Mesodermal cell (in vitro differentiated cells): Measurements from ENCODE around the gene HELB.
A peak's percentile ranks its signal among the peaks of the same experiment; 100 is the strongest.
"Not testable (repeated sequence)": the region's sequence is repeated elsewhere in the genome, so short reads cannot be mapped to it uniquely, and the experiment has no call there.

Experiments used
- H3K27ac ChIP-seq: 2 replicates; pipeline ENCODE4 v1.7.0; 2013; ENCODE audit warnings: mild to moderate bottlenecking, low read depth, low read length, moderate library complexity; ENCODE audit not compliant: severe bottlenecking
- H3K36me3 ChIP-seq: 2 replicates; pipeline ENCODE4 v1.7.1; 2013; ENCODE audit warnings: mild to moderate bottlenecking, low read length, moderate library complexity; ENCODE audit not compliant: control insufficient read depth, insufficient read depth
- H3K4me1 ChIP-seq: one replicate; pipeline ENCODE4 v1.7.1; 2013; ENCODE audit warnings: mild to moderate bottlenecking, low read length; ENCODE audit not compliant: insufficient read depth, control insufficient read depth, poor library complexity, severe bottlenecking
- H3K4me3 ChIP-seq: 2 replicates; pipeline ENCODE4 v1.7.0; 2013; ENCODE audit warnings: low read length, control low read depth, mild to moderate bottlenecking; ENCODE audit not compliant: insufficient read depth, poor library complexity, severe bottlenecking; ENCODE audit errors: extremely low read depth
- H3K9me3 ChIP-seq: 2 replicates; pipeline ENCODE4 v1.7.1; 2013; ENCODE audit warnings: mild to moderate bottlenecking, low read length, moderate library complexity; ENCODE audit not compliant: control insufficient read depth
- WGBS, 2 experiments: methylation state at CpG; one replicate each; pipeline ENCODE4 v1.1.5; 2013; ENCODE audit warnings: missing lambda C conversion rate in 2 of 2; ENCODE audit not compliant: insufficient coverage in 2 of 2; 5-methylcytosine and 5-hydroxymethylcytosine counted together

Gene HELB

DNA sequence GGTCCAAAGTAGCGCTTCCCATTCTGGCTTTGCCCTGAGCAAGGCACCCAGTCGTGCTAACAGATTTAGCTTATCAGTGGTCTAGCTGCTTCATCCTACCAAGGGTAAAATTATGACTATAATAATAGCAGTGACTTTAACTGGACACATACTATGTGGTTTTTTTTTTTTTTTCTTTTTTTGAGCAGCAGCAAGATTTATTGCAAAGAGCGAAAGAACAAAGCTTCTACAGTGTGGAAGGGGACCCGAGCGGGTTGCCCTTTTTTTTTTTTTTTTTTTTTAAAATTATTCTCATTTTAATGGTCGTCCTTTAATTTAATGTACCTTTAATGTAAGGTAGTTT, 505 bp downstream of the HELB start:
- H3K27ac ChIP-seq: peak overlapping the region; percentile 84

DNA sequence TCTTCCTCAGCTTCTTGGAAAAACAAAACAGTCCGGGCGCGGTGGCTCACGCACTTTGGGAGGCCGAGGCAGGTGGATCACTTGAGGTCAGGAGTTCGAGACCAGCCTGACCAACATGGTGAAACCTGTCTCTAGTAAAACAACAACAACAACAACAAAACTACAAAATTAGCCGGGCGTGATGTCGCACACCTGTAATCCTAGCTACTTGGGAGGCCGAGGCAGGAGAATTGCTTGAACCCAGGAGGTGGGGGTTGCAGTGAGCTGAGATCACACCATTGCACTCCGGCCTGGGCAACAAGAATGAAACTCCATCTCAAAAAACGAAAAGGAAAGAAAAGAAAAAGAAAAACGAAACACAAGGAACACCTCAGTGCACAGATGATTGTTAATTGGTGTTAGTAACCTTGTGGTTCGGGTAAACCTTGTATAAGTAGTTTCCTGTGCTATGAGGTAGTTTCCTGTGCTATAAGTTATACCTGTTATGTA, 1.1 kb downstream of the HELB start:
- not testable (repeated sequence) for H3K27ac ChIP-seq, H3K36me3 ChIP-seq, H3K9me3 ChIP-seq, H3K4me1 ChIP-seq
- H3K4me3 ChIP-seq: peak overlapping the region; percentile 63
- WGBS, 2 experiments: 82 to 87% methylated on average over 4 to 8 of the region's 14 CpGs

More for the DNA sequence above, 505 bp downstream of the HELB start:
- H3K4me1 ChIP-seq: no peaks in the 10 kb centered on the region
- WGBS, 2 experiments: no CpG with 5 or more reads among the region's 6 CpGs
- peaks cover 4% of the 10 kb centered on the region for H3K36me3 ChIP-seq
- peak overlapping the region; percentile 63 for H3K4me3 ChIP-seq
- H3K9me3 ChIP-seq: no peaks in the 10 kb centered on the region

DNA sequence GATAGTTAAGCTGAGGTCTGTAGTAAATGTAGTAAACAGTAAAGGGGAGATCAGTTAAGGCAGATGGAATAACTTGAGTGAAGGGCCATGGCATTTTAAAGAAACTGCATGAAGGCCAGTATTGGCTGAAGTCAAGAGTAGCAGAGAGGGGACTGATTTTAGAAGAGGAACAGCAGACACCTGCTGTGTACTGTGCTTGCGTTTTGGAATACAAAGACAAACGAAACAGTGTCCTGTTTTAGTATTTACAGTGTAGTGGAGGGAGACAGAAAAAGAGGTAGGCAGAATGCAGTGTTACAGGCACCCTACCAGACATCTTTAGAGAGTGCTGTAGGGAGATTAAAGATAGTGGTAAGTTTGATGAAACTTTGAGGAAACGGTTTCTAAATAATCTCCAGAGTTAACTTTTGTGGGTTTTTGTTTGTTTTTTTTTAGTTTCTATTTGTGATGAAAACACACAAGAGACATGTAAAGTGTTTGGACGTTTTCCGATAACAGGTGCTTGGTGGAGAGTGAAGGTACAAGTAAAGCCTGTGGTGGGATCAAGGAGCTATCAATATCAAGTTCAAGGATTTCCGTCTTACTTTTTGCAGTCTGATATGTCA, 2.1 kb downstream of the HELB start:
- H3K36me3 ChIP-seq: peaks cover 7% of the 10 kb centered on the region
- no peaks in the 10 kb centered on the region for H3K9me3 ChIP-seq
- H3K27ac ChIP-seq: no peak overlapping the region
- no peaks in the 10 kb centered on the region for H3K4me1 ChIP-seq
- H3K4me3 ChIP-seq: no peak overlapping the region
- 78 to 86% methylated on average over 4 to 5 of the region's 6 CpGs for WGBS, 2 experiments

DNA sequence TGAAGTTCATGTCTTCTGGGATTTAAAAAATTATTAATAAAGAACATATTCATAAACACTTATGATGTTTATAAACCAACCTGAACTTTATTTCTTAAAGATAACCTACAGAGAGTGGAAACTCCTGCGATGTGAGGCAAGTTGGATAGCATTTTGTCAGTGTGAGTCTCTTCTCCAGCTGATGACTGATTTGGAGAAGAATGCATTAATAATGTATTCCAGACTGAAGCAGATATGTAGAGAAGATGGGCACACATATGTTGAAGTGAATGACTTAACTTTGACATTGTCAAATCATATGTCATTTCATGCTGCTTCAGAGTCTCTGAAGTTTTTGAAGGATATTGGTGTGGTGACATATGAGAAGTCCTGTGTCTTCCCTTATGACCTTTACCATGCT, 7.3 kb downstream of the HELB start:
- Histone ChIP-seq H3K4me3 (no peak overlapping the region), H3K36me3 (peaks cover 16% of the 10 kb centered on the region), H3K4me1 (no peaks in the 10 kb centered on the region), H3K27ac (no peak overlapping the region), H3K9me3 (no peaks in the 10 kb centered on the region)
- WGBS, 2 experiments: 100% methylated on average over 1 of the region's 1 CpG

DNA sequence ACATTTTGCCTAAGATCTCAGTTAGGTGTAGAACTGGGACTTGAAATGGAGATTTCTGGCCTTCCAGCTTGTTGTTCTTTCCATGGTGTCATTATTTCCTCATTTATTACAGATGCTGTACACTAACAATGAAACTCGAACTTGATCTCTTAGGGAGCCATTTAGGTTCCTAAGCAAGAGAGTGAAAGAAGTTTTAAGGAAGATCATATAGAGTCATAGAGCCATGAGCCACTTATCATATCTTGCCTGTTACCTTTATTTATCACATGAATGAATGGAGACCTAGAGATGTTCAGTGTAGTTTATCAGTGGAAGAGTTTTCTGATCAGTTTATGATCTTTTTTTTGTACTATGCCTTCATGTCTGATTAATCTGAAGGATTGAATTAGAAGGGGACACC, 9.9 kb downstream of the HELB start:
- Histone ChIP-seq H3K4me1 (no peaks in the 10 kb centered on the region), H3K27ac (no peak overlapping the region), H3K9me3 (no peaks in the 10 kb centered on the region), H3K36me3 (peaks cover 12% of the 10 kb centered on the region), H3K4me3 (no peak overlapping the region)
- WGBS, 2 experiments: no CpG with 5 or more reads among the region's 1 CpG

DNA sequence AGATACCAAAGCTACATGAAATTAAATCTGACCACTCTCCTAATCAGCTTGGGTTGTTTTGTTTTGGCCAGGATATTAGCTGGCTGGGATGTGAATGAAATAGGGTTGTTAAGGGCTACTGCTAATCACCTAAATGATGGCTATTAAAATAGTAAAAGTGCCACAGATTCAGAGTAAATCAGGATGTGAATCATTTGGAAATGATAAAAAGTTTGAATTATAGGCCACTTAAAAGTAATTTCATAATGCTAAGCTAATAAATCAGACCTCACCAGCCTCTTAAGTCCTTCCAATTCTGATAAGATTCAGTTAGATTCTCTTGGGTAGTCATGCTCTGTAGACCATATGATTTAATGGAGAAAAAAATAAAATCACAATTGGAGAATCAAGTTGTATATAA, 12.0 kb downstream of the HELB start:
- Histone ChIP-seq H3K4me1 (no peaks in the 10 kb centered on the region), H3K36me3 (peaks cover 9% of the 10 kb centered on the region), H3K9me3 (no peaks in the 10 kb centered on the region), H3K4me3 (no peak overlapping the region), H3K27ac (no peak overlapping the region)

DNA sequence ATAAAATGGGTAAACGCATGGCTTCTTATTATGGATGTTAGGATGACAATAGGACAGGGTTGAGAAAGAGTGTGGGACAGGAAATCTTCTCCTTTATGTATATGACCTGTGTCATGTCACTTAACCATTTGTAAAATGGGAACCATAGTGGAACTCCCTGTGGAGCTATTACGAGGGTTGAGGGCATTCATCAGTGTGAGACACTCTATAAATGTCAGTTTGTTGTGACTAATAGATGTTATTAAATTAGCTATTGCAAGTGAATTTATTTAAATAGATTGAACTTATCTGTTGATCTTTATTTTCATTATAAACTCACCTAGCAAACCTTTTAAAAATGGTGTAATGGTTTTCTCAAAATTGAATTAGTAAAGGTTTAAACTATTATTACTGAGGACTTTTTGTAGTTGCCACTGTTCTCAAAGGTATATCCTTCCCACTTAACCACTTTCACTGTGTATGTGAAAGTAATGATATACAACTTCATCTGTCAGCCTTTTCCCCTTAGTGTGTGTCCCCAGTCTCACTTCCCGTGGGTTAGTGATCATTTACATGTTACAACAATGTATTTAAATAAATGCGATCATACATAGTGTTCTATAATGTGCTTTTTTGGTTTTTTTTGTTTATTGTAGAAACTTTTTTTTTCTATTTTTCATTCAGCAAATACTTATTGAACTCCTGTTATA, 17.1 kb downstream of the HELB start:
- Histone ChIP-seq H3K27ac (no peak overlapping the region), H3K9me3 (no peaks in the 10 kb centered on the region), H3K36me3 (no peaks in the 10 kb centered on the region), H3K4me3 (no peak overlapping the region), H3K4me1 (no peaks in the 10 kb centered on the region)
- no CpG with 5 or more reads among the region's 4 CpGs for WGBS, 2 experiments

DNA sequence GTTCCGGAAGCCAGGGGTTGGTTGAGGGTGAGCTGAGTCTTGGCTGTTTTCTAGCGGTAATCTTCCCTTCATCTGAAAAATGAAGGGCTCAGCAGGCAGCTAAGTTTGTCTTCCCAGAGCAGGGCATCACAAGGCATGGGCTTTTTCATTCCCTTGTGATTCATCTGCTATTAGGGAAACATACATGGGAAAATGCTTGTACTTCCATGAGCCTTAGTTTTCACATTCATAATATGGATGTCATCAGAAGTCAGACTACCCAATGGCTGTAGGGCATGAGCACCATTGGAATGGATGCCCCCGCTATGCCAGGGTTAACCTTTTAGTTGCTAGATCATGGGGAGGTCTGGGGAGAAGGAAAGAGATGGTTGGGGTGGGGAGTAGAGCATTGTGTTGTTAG, 18.7 kb downstream of the HELB start:
- H3K4me1 ChIP-seq: no peaks in the 10 kb centered on the region
- no peak overlapping the region for H3K4me3 ChIP-seq
- no peaks in the 10 kb centered on the region for H3K36me3 ChIP-seq
- no peaks in the 10 kb centered on the region for H3K9me3 ChIP-seq
- 83 to 100% methylated on average over 1 to 2 of the region's 3 CpGs for WGBS, 2 experiments
- no peak overlapping the region for H3K27ac ChIP-seq

DNA sequence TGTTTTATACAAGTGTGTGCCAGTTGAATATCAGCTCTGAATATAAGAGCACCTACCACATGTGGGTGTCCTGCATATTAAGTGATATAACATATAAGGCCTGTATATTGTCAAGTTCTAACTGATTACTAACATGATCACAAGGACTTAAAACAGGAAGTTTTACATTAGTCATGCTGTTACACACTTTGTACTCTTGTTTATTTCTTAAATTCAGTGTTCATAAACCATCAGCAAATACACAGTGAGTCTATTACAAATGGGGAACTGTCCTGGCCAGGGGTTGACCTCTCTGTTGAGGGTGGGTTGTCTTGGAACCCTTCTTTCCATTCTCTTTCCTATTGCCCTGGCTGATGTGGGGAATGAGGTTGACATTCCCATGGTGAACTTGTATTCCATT, 19.1 kb downstream of the HELB start:
- Histone ChIP-seq H3K27ac (no peak overlapping the region), H3K9me3 (no peaks in the 10 kb centered on the region), H3K36me3 (no peaks in the 10 kb centered on the region), H3K4me3 (no peak overlapping the region), H3K4me1 (no peaks in the 10 kb centered on the region)

DNA sequence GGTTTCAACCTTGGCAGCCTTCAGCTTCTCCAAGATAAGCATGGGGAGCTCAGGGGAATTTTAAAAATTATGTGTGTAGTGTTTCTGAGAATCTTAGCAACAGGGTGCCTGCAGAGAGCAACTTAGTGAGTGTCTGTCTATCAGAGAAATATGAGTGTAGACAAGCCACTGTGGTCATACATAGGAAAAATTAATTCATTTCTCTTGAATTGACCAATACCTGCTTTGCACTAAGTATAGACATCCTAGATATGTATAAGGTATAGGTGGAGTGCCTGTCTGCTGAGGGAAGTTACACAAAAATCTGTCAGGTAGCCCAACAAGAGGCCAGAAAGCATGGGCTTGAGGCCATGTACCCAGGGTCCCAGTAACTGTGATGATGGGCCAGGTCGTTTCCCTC, 20.7 kb downstream of the HELB start:
- Histone ChIP-seq H3K36me3 (no peaks in the 10 kb centered on the region), H3K4me1 (no peaks in the 10 kb centered on the region), H3K9me3 (no peaks in the 10 kb centered on the region), H3K27ac (no peak overlapping the region), H3K4me3 (no peak overlapping the region)
- no CpG with 5 or more reads among the region's 1 CpG for WGBS, 2 experiments

DNA sequence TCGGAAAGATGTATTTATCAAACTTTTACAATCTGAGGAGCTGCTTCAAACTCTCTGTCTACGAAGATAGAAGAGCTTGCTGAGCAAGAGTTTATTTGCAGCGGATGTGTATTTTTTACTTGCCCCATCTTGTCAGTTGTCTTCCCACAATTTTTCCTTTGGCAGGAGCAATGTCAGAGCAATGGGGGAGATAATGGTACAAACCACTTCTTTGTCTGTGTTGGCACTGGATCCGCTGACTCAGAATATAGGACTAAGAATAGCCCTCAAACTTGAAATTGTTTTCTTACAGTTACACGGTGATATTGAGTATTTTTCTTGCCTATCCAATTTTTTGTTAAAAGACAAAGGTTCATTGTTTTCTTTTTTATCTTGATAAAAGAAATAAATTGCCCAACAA, 27.6 kb downstream of the HELB start:
- 80 to 100% methylated on average over 1 of the region's 5 CpGs for WGBS, 2 experiments
- H3K4me3 ChIP-seq: no peak overlapping the region
- H3K27ac ChIP-seq: no peak overlapping the region
- H3K36me3 ChIP-seq: no peaks in the 10 kb centered on the region
- no peaks in the 10 kb centered on the region for H3K4me1 ChIP-seq
- H3K9me3 ChIP-seq: no peaks in the 10 kb centered on the region
